ENCODE data around the gene WNT1. TPM values are rescaled to one million over a fixed set of nuclear protein-coding genes. Genes with fewer than 3 reads are reported as not detected.
A peak's percentile ranks its signal among the peaks of the same experiment; 100 is the strongest.

Gene WNT1
- total RNA-seq, 1 experiment from 2014 or later = not detected

GRCh38 chr12:49014547-49014946 is 36.4 kb downstream of the WNT1 start:
- Histone ChIP-seq H3K4me1 (0 out of 2 replicates have a peak, but pooled peaks cover 4% of the 10 kb centered on the region), H3K36me3 (ENCODE audit: control insufficient read depth, insufficient read depth, low read length) (no peaks in the 10 kb centered on the region), H3K27me3 (replicated peaks; ENCODE audit: control insufficient read depth, insufficient read depth, low read length) (no peaks in the 10 kb centered on the region), H3K9me3 (no peaks in the 10 kb centered on the region), H3K4me3 (ENCODE audit: low read depth, low read length) (no peak overlapping the region)
- Mint-ChIP-seq H3K4me1 (ENCODE audit: low read depth, unreplicated experiment) (peaks cover 30% of the 10 kb centered on the region), H3K27me3 (ENCODE audit: insufficient read depth, unreplicated experiment) (no peaks in the 10 kb centered on the region), H3K4me3 (ENCODE audit: unreplicated experiment) (no peak overlapping the region), H3K9me3 (ENCODE audit: unreplicated experiment) (no peaks in the 10 kb centered on the region), H3K36me3 (ENCODE audit: insufficient read depth, unreplicated experiment) (peaks cover 47% of the 10 kb centered on the region), H3K27ac (ENCODE audit: unreplicated experiment) (no peak overlapping the region)
- intact Hi-C loops (cut with micrococcal nuclease; ENCODE audit: unreplicated experiment) = loop anchor here (1.0 kb wide), 1 partner anchor 33 kb away; no protein-coding TSS in a partner anchor
- ChIA-PET POLR2A (no interaction called here), CTCF (interaction anchor here (0.5 to 1.3 kb wide), 3 partner anchors 17 to 128 kb away, joined by 3 to 20 read pairs (median 7); partner anchors contain the start of gene DDN)
- TF ChIP-seq CTCF (IDR thresholded peaks at IDR 0.05; ENCODE audit: insufficient read depth in 1 of 2, low read depth in 1 of 2, low read length in 1 of 2, severe bottlenecking in 1 of 2, unreplicated experiment in 1 of 2) = peak; percentile 27 to 45
- BruUV-seq (replicated peaks) = no TSS peak
- no peak for DNase-seq

GRCh38 chr12:49015196-49015595 is 37.1 kb downstream of the WNT1 start:
- H3K4me3 Mint-ChIP-seq (ENCODE audit: unreplicated experiment) = no peak overlapping the region
- H3K9me3 Mint-ChIP-seq (ENCODE audit: unreplicated experiment) = no peaks in the 10 kb centered on the region
- Histone ChIP-seq H3K4me1 (0 out of 2 replicates have a peak, but pooled peaks cover 4% of the 10 kb centered on the region), H3K9me3 (no peaks in the 10 kb centered on the region), H3K4me3 (ENCODE audit: low read depth, low read length) (no peak overlapping the region), H3K27me3 (replicated peaks; ENCODE audit: control insufficient read depth, insufficient read depth, low read length) (no peaks in the 10 kb centered on the region), H3K36me3 (ENCODE audit: control insufficient read depth, insufficient read depth, low read length) (no peaks in the 10 kb centered on the region)
- H3K4me1 Mint-ChIP-seq (ENCODE audit: low read depth, unreplicated experiment) = peaks cover 26% of the 10 kb centered on the region
- no peak overlapping the region for H3K27ac Mint-ChIP-seq (ENCODE audit: unreplicated experiment)
- no peak for DNase-seq
- CTCF ChIA-PET = interaction anchor here (0.5 to 0.8 kb wide), 2 partner anchors 18 to 128 kb away, joined by 3 to 7 read pairs; no protein-coding TSS in a partner anchor
- peaks cover 53% of the 10 kb centered on the region for H3K36me3 Mint-ChIP-seq (ENCODE audit: insufficient read depth, unreplicated experiment)
- no peaks in the 10 kb centered on the region for H3K27me3 Mint-ChIP-seq (ENCODE audit: insufficient read depth, unreplicated experiment)
- no peak for TF ChIP-seq CTCF (IDR thresholded peaks at IDR 0.05; ENCODE audit: insufficient read depth in 1 of 2, low read depth in 1 of 2, low read length in 1 of 2, severe bottlenecking in 1 of 2, unreplicated experiment in 1 of 2)
- BruUV-seq (replicated peaks) = no TSS peak
- POLR2A ChIA-PET = no interaction called here
- intact Hi-C loops (cut with micrococcal nuclease; ENCODE audit: unreplicated experiment) = no loop called here

- H3K4me3 Mint-ChIP-seq (ENCODE audit: unreplicated experiment) = peak overlapping the region; percentile 91
- H3K9me3 Mint-ChIP-seq (ENCODE audit: unreplicated experiment) = no peaks in the 10 kb centered on the region
- H3K4me3 ChIP-seq (ENCODE audit: low read depth, low read length) = peak overlapping the region; percentile 73
- H3K9me3 ChIP-seq = no peaks in the 10 kb centered on the region
- no peaks in the 10 kb centered on the region for H3K27me3 Mint-ChIP-seq (ENCODE audit: insufficient read depth, unreplicated experiment)
- POLR2A ChIA-PET = interaction anchor here (0.8 to 1.0 kb wide), 3 partner anchors 20 to 60 kb away, joined by 3 to 6 read pairs (median 5); partner anchors contain the start of genes ARF3 and RHEBL1
- no peak for TF ChIP-seq CTCF (IDR thresholded peaks at IDR 0.05; ENCODE audit: insufficient read depth in 1 of 2, low read depth in 1 of 2, low read length in 1 of 2, severe bottlenecking in 1 of 2, unreplicated experiment in 1 of 2)
- peaks cover 19% of the 10 kb centered on the region for H3K4me1 Mint-ChIP-seq (ENCODE audit: low read depth, unreplicated experiment)
- no peak for DNase-seq
- peaks cover 66% of the 10 kb centered on the region for H3K36me3 Mint-ChIP-seq (ENCODE audit: insufficient read depth, unreplicated experiment)
- H3K36me3 ChIP-seq (ENCODE audit: control insufficient read depth, insufficient read depth, low read length) = no peaks in the 10 kb centered on the region
- intact Hi-C loops (cut with micrococcal nuclease; ENCODE audit: unreplicated experiment) = loop anchor here (1.0 kb wide), 2 partner anchors 23 to 61 kb away; partner anchors contain the start of gene ARF3
- no TSS peak for BruUV-seq (replicated peaks)
- no peaks in the 10 kb centered on the region for H3K27me3 ChIP-seq (replicated peaks; ENCODE audit: control insufficient read depth, insufficient read depth, low read length)
- H3K4me1 ChIP-seq = 0 out of 2 replicates have a peak, but pooled peaks cover 4% of the 10 kb centered on the region
- CTCF ChIA-PET = interaction anchor here (0.6 to 1.9 kb wide), 11 partner anchors 12 to 329 kb away, joined by 3 to 18 read pairs (median 5); partner anchors contain the start of genes ARF3, DDN, DNAJC22 and RHEBL1
- H3K27ac Mint-ChIP-seq (ENCODE audit: unreplicated experiment) = peak overlapping the region; percentile 98
Measured at GRCh38 chr12:49017891-49018260, 39.8 kb downstream of the WNT1 start.
